RWPE2 (cell line): Measurements from ENCODE around the gene PRSS33.

ENCODE experiments used
- ATAC-seq: fragments of 200-7000 bp; cut with Tn5 transposase; 3 replicates; pipeline ENCODE4 v1.9.1; 2021; ENCODE audit warnings: low read depth
- DNase-seq: peaks from one replicate; pipeline ENCODE4 v3.0.0-alpha.2; 2020; ENCODE audit warnings: low spot score
- H3K27ac ChIP-seq: fragments of 450-650 bp; 2 replicates; pipeline ENCODE4 v1.5.1; 2017; ENCODE audit warnings: mild to moderate bottlenecking; ENCODE audit not compliant: poor library complexity, severe bottlenecking
- H3K27me3 ChIP-seq: fragments of 250-450 bp; sonication (Bioruptor Pico); 2 replicates; pipeline ENCODE4 v1.5.1; 2021; ENCODE audit warnings: mild to moderate bottlenecking, moderate library complexity; ENCODE audit not compliant: insufficient read depth, poor library complexity, severe bottlenecking
- H3K36me3 ChIP-seq: fragments of 250-450 bp; sonication (Bioruptor Pico); 2 replicates; pipeline ENCODE4 v1.5.1; 2020; ENCODE audit warnings: low read depth, mild to moderate bottlenecking, moderate library complexity
- H3K4me1 ChIP-seq: fragments of 250-450 bp; sonication (Bioruptor Pico); 2 replicates; pipeline ENCODE4 v1.5.1; 2021; ENCODE audit warnings: mild to moderate bottlenecking, moderate library complexity; ENCODE audit not compliant: insufficient read depth, poor library complexity, severe bottlenecking
- H3K4me3 ChIP-seq: fragments of 250-450 bp; sonication (Bioruptor Pico); 2 replicates; pipeline ENCODE4 v1.5.1; 2021; ENCODE audit warnings: mild to moderate bottlenecking, moderate library complexity; ENCODE audit not compliant: severe bottlenecking
- H3K9me3 ChIP-seq: fragments of 250-450 bp; sonication (Bioruptor Pico); 2 replicates; pipeline ENCODE4 v1.5.1; 2021; ENCODE audit warnings: mild to moderate bottlenecking, moderate library complexity; ENCODE audit not compliant: severe bottlenecking
- CTCF ChIP-seq: fragments of 450-650 bp; IDR thresholded peaks from one replicate; pipeline ENCODE4 v1.5.1; 2017; ENCODE audit warnings: mild to moderate bottlenecking, moderate library complexity; ENCODE audit not compliant: poor library complexity, severe bottlenecking

PRSS33 gene

GRCh38 chr16:2820836-2821486, 33.6 kb upstream of the PRSS33 start:
- H3K27me3 ChIP-seq: no peaks in the 10 kb centered on the region
- ATAC-seq (no peak), DNase-seq (no peak)
- no peak overlapping the region for H3K4me3 ChIP-seq
- no peak for TF ChIP-seq CTCF
- H3K9me3 ChIP-seq: no peaks in the 10 kb centered on the region
- H3K36me3 ChIP-seq: no peaks in the 10 kb centered on the region
- no peaks in the 10 kb centered on the region for H3K4me1 ChIP-seq
- H3K27ac ChIP-seq: no peak overlapping the region

- DNase-seq: peak; percentile 38
- H3K27ac ChIP-seq: no peak overlapping the region
- no peaks in the 10 kb centered on the region for H3K4me1 ChIP-seq
- H3K4me3 ChIP-seq: no peak overlapping the region
- H3K9me3 ChIP-seq: no peaks in the 10 kb centered on the region
- H3K27me3 ChIP-seq: no peaks in the 10 kb centered on the region
- ATAC-seq: no peak
- TF ChIP-seq CTCF: no peak
- no peaks in the 10 kb centered on the region for H3K36me3 ChIP-seq
These were observed 32.8 kb upstream of the PRSS33 start for GRCh38 chr16:2819939-2820835.

GRCh38 chr16:2819179-2819938, 32.0 kb upstream of the PRSS33 start:
- DNase-seq (peak; percentile 32), ATAC-seq (no peak)
- Histone ChIP-seq H3K27me3 (no peaks in the 10 kb centered on the region), H3K9me3 (no peaks in the 10 kb centered on the region), H3K36me3 (no peaks in the 10 kb centered on the region), H3K4me3 (no peak overlapping the region), H3K27ac (no peak overlapping the region), H3K4me1 (no peaks in the 10 kb centered on the region)
- no peak for TF ChIP-seq CTCF

- DNase-seq (peak; percentile 42), ATAC-seq (no peak)
- no peaks in the 10 kb centered on the region for H3K36me3 ChIP-seq
- no peak overlapping the region for H3K4me3 ChIP-seq
- TF ChIP-seq CTCF: no peak
- no peaks in the 10 kb centered on the region for H3K27me3 ChIP-seq
- no peaks in the 10 kb centered on the region for H3K4me1 ChIP-seq
- no peaks in the 10 kb centered on the region for H3K9me3 ChIP-seq
- H3K27ac ChIP-seq: no peak overlapping the region
These were observed 31.0 kb upstream of the PRSS33 start for GRCh38 chr16:2818272-2818876.
